DND-41 (cell line): ENCODE results near the gene EPHA7.

ENCODE experiments used
- ATAC-seq: fragments of 200-7000 bp; cut with Tn5 transposase; 3 replicates; pipeline ENCODE4 v1.9.1; 2021; ENCODE audit warnings: low read depth; ENCODE audit not compliant: insufficient read depth
- DNase-seq: peaks from one replicate; pipeline ENCODE4 v3.0.0-alpha.2; 2020
- H2AFZ ChIP-seq: 2 replicates; pipeline ENCODE4 v1.6.0; 2012; ENCODE audit warnings: low read depth, low read length
- H3K27ac ChIP-seq: 2 replicates; pipeline ENCODE4 v1.5.1; 2012; ENCODE audit warnings: low read length, inconsistent platforms
- H3K27me3 ChIP-seq: fragments of 200-600 bp; sonication (generic); 2 replicates; pipeline ENCODE4 v1.6.0; 2012; ENCODE audit warnings: low read length, mild to moderate bottlenecking, inconsistent platforms; ENCODE audit not compliant: insufficient read depth, poor library complexity
- H3K36me3 ChIP-seq: 2 replicates; pipeline ENCODE4 v1.5.1; 2012; ENCODE audit warnings: low read length, inconsistent platforms; ENCODE audit not compliant: insufficient read depth
- H3K4me1 ChIP-seq: 2 replicates; pipeline ENCODE4 v1.5.1; 2012; ENCODE audit warnings: mild to moderate bottlenecking, low read length; ENCODE audit not compliant: insufficient read depth
- H3K4me2 ChIP-seq: 2 replicates; pipeline ENCODE4 v1.6.0; 2012; ENCODE audit warnings: mild to moderate bottlenecking, moderate library complexity, low read length, inconsistent platforms; ENCODE audit not compliant: insufficient read depth
- H3K4me3 ChIP-seq, 2 experiments: fragments of 200-600 bp in 1 of 2; shearing (Covaris generic) in 1 of 2; 2 replicates each; pipeline ENCODE4 v1.5.1; 2012 to 2016; ENCODE audit warnings: inconsistent platforms in 2 of 2, low read length in 2 of 2, mild to moderate bottlenecking in 2 of 2, low read depth in 1 of 2, moderate library complexity in 1 of 2
- H3K79me2 ChIP-seq: 2 replicates; pipeline ENCODE4 v1.6.0; 2012; ENCODE audit warnings: low read length, inconsistent platforms; ENCODE audit not compliant: insufficient read depth
- H3K9ac ChIP-seq: 2 replicates; pipeline ENCODE4 v1.6.0; 2012; ENCODE audit warnings: low read depth, mild to moderate bottlenecking, inconsistent platforms, low read length, moderate library complexity
- H3K9me3 ChIP-seq: 2 replicates; pipeline ENCODE4 v1.5.1; 2012; ENCODE audit warnings: low read length, moderate library complexity, mild to moderate bottlenecking, inconsistent platforms; ENCODE audit not compliant: insufficient read depth, severe bottlenecking
- H4K20me1 ChIP-seq: 2 replicates; pipeline ENCODE4 v1.6.0; 2012; ENCODE audit warnings: low read length; ENCODE audit not compliant: insufficient read depth
- EZH2 ChIP-seq: IDR thresholded peaks from 3 replicates; pipeline ENCODE4 v1.6.1; 2012; ENCODE audit warnings: borderline replicate concordance, low read depth, mild to moderate bottlenecking, moderate library complexity, low read length, inconsistent platforms; ENCODE audit not compliant: severe bottlenecking
- TF ChIP-seq, protein P1 (sequence below): IDR thresholded peaks from 2 replicates; pipeline ENCODE4 v1.5.1; 2012; ENCODE audit warnings: borderline replicate concordance, low read length, moderate library complexity, mild to moderate bottlenecking; ENCODE audit not compliant: poor library complexity, severe bottlenecking; ENCODE audit errors: extremely low read depth

Gene EPHA7

GRCh38 chr6:93300661-93301060 is 118.7 kb downstream of the EPHA7 start:
- Histone ChIP-seq H3K79me2 (no peaks in the 10 kb centered on the region), H3K9ac (no peak overlapping the region), H3K4me1 (no peaks in the 10 kb centered on the region), H2AFZ (no peak overlapping the region), H3K27ac (no peak overlapping the region), H3K4me3 (no peak overlapping the region), H3K27me3 (no peaks in the 10 kb centered on the region), H3K4me2 (no peak overlapping the region), H3K9me3 (no peaks in the 10 kb centered on the region), H3K36me3 (no peaks in the 10 kb centered on the region), H4K20me1 (no peaks in the 10 kb centered on the region)
- TF ChIP-seq, protein P1, sequence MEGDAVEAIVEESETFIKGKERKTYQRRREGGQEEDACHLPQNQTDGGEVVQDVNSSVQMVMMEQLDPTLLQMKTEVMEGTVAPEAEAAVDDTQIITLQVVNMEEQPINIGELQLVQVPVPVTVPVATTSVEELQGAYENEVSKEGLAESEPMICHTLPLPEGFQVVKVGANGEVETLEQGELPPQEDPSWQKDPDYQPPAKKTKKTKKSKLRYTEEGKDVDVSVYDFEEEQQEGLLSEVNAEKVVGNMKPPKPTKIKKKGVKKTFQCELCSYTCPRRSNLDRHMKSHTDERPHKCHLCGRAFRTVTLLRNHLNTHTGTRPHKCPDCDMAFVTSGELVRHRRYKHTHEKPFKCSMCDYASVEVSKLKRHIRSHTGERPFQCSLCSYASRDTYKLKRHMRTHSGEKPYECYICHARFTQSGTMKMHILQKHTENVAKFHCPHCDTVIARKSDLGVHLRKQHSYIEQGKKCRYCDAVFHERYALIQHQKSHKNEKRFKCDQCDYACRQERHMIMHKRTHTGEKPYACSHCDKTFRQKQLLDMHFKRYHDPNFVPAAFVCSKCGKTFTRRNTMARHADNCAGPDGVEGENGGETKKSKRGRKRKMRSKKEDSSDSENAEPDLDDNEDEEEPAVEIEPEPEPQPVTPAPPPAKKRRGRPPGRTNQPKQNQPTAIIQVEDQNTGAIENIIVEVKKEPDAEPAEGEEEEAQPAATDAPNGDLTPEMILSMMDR: no peak
- TF ChIP-seq EZH2: no peak
- DNase-seq: no peak
- ATAC-seq: no peak

- H3K27ac ChIP-seq: no peak overlapping the region
- TF ChIP-seq, protein P1: no peak
- no peak overlapping the region for H3K4me2 ChIP-seq
- H2AFZ ChIP-seq: no peak overlapping the region
- no peaks in the 10 kb centered on the region for H3K79me2 ChIP-seq
- no peaks in the 10 kb centered on the region for H3K4me1 ChIP-seq
- no peak overlapping the region for H3K9ac ChIP-seq
- no peaks in the 10 kb centered on the region for H3K36me3 ChIP-seq
- no peak for ATAC-seq
- no peaks in the 10 kb centered on the region for H4K20me1 ChIP-seq
- H3K27me3 ChIP-seq: no peaks in the 10 kb centered on the region
- H3K4me3 ChIP-seq: no peak overlapping the region
- H3K9me3 ChIP-seq: no peaks in the 10 kb centered on the region
- DNase-seq: no peak
Measured at GRCh38 chr6:93299622-93300021, 119.7 kb downstream of the EPHA7 start.

- Histone ChIP-seq H3K27me3 (no peaks in the 10 kb centered on the region), H3K9ac (no peak overlapping the region), H4K20me1 (no peaks in the 10 kb centered on the region), H3K9me3 (no peaks in the 10 kb centered on the region), H3K27ac (no peak overlapping the region), H3K79me2 (no peaks in the 10 kb centered on the region), H3K4me2 (no peak overlapping the region), H3K36me3 (no peaks in the 10 kb centered on the region), H2AFZ (no peak overlapping the region), H3K4me3 (no peak overlapping the region), H3K4me1 (no peaks in the 10 kb centered on the region)
- no peak for TF ChIP-seq EZH2
- TF ChIP-seq, protein P1: no peak
- no peak for DNase-seq
- ATAC-seq: no peak
Measured at GRCh38 chr6:93295631-93296030, 123.7 kb downstream of the EPHA7 start.

DNA sequence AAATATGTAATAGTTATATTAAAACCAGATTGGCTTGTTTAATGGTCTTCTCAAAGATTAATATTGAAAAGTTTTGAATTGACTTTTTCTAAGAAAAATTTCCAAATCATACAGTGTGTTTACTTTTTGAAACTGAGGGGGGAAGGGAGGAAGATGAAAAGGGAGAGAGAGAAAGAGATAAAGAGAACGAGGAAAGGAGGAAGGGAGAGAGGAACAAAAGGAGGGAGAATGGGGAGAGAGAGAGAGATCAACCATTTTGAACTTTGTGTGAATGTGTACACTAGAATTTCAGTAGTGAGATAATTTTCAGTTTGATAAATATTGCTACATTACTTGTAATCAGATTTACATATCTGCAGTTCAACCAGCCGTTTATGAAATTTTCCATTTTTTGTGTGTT is 124.5 kb downstream of the EPHA7 start:
- H3K36me3 ChIP-seq: no peaks in the 10 kb centered on the region
- no peak for DNase-seq
- no peak overlapping the region for H3K4me2 ChIP-seq
- H3K79me2 ChIP-seq: no peaks in the 10 kb centered on the region
- no peaks in the 10 kb centered on the region for H4K20me1 ChIP-seq
- TF ChIP-seq EZH2: no peak
- TF ChIP-seq, protein P1: no peak
- no peak overlapping the region for H3K27ac ChIP-seq
- H3K27me3 ChIP-seq: no peaks in the 10 kb centered on the region
- ATAC-seq: no peak
- H3K9ac ChIP-seq: no peak overlapping the region
- H3K4me3 ChIP-seq: no peak overlapping the region
- H2AFZ ChIP-seq: no peak overlapping the region
- H3K9me3 ChIP-seq: no peaks in the 10 kb centered on the region
- no peaks in the 10 kb centered on the region for H3K4me1 ChIP-seq
